Subcutaneous adipose tissue (tissue), 4 donors: ENCODE results near the gene NRXN3. TPM values are rescaled to one million over a fixed set of nuclear protein-coding genes. Genes with fewer than 3 reads are reported as not detected.

ENCODE experiments used
- total RNA-seq, 4 donors: library from RNA; depleted of rRNA; stranded (reverse); fragments of >200 nt; gene quantifications; one replicate each; pipeline ENCODE4 v1.1.0, GENCODE V29; 2016
- TF ChIP-seq, protein P1 (sequence below): fragments of 450-650 bp; IDR thresholded peaks from one replicate; pipeline ENCODE4 v1.5.1; 2016; ENCODE audit warnings: low read depth, mild to moderate bottlenecking, control low read depth, antibody characterized with exemption, moderate library complexity

Gene NRXN3
- total RNA-seq, 4 donors from 2014 or later: 0.57 to 2.4 (median 1.1) TPM; not detected in 1

DNA sequence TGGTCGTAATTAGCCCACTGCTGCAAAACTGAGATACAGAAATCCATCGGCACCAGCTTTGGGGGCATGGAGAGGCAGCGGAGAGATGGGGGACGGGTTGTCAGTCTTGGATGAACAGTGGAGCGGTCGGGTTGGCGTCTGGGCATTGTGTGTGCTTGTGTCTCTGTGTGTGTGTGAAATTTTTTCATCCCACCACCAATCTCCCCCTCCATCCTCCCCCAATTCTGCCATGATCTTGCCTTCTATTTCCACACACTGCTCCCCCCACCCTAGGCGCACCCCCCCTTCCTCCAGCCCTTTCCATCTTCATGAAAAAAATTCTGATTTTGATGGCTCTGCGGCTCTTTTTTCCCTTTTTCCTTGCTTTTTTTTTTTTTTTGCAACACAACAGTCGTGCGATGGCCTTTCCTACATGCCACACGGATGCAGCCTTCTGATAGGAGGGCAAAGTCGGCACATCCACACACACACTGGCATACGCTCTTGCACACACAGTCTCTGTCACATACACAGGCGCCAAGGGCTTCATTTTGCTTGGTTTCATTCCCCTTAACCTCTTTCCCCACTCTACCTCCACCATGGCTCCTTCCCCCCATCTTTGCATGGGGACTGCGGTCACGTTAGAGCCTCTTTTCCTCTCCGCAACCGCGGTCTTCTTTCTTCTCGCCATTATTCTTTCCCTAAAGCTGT lies 3.3 kb downstream of the NRXN3 start:
- TF ChIP-seq, protein P1, sequence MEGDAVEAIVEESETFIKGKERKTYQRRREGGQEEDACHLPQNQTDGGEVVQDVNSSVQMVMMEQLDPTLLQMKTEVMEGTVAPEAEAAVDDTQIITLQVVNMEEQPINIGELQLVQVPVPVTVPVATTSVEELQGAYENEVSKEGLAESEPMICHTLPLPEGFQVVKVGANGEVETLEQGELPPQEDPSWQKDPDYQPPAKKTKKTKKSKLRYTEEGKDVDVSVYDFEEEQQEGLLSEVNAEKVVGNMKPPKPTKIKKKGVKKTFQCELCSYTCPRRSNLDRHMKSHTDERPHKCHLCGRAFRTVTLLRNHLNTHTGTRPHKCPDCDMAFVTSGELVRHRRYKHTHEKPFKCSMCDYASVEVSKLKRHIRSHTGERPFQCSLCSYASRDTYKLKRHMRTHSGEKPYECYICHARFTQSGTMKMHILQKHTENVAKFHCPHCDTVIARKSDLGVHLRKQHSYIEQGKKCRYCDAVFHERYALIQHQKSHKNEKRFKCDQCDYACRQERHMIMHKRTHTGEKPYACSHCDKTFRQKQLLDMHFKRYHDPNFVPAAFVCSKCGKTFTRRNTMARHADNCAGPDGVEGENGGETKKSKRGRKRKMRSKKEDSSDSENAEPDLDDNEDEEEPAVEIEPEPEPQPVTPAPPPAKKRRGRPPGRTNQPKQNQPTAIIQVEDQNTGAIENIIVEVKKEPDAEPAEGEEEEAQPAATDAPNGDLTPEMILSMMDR: no peak

DNA sequence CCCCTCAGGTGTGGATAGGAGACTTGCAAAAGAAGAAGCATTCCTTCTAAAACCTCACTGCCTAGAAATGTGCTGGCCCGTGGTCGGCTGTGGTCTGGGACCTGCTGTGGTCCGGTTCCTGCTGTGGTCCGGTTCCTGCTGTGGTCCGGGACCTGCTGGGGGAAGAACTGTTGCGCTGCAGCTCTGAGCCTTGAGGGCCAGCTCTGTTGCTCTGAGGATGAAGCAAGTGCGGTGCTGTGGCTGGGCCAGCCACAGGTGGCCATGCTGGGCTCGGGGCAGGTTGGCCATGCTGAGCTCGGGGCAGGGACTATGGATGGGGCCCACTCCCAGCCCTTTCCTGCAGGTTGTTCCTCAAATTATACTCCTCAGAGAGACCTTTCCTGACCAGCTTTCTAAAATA lies 5.2 kb downstream of the NRXN3 start:
- TF ChIP-seq, protein P1: no peak

DNA sequence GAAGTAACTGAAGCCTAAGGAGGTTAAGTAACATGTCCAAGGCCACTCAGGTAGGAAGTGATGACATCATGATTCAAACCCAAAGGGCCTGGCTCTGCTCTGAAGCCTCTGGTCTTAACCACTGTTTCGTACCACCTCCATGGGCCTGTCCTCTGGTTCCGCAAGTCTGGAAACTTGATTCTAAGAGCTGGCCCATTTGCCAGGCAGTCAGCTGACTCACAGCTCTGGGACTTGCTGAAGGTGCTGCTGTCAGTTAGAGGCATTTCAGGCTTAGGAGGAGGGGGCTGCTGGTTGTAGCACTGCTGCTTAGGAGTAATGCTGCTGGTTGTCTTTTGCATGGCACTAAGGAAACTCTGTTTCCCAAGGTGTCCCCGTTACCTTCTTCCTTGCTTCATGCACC lies 7.9 kb downstream of the NRXN3 start:
- TF ChIP-seq, protein P1: no peak

GRCh38 chr14:78178971-78179370 lies 8.8 kb downstream of the NRXN3 start:
- TF ChIP-seq, protein P1: no peak

DNA sequence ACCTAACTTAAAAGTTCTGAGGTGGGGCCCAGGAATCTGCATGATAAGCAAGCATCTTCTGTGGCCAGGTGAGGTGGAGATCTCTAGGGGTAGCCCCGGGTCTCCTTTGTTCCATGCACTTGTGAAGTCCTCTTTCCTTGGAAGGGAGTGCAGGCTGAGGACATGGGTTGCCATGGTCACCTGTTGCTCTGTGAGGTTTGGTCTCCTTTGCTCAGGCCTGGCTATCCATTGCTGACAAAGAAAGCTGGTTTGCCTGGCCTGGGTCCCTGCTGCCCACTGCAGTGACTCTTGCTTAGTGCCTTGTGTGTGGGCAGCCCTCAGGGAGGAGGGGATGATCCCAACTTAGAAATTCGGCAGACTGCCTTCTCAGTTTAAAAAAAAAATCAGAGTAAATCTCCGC lies 11.1 kb downstream of the NRXN3 start:
- TF ChIP-seq, protein P1: no peak

GRCh38 chr14:78182722-78183121 lies 12.5 kb downstream of the NRXN3 start:
- TF ChIP-seq, protein P1: no peak

DNA sequence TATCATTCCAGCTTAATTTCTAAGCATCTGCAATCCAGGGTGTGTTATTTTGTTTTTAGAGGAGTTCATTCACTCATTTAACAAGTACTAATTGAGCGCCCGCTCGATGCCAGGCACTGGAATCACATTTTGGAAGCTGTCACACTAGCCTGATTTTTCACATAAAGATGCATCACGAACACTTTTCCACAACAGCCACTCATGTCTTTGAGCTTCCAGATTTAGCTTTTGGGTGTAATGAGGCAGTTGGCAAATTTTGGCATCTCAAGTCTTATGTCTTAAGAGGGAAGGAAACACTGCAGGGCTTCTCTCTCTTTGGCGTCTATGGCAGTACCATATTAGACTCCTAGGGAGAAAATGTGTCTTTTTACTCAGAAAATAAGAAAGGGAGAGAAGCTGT lies 14.0 kb downstream of the NRXN3 start:
- TF ChIP-seq, protein P1: no peak
